GM19438 (cell line): ENCODE measurements around the gene KCNA3.

Experiments
- ATAC-seq: cut with Tn5 transposase; IDR thresholded peaks from one replicate; pipeline ENCODE4 v1.9.1; 2021; ENCODE audit warnings: low read depth; ENCODE audit not compliant: unreplicated experiment

Gene KCNA3

DNA sequence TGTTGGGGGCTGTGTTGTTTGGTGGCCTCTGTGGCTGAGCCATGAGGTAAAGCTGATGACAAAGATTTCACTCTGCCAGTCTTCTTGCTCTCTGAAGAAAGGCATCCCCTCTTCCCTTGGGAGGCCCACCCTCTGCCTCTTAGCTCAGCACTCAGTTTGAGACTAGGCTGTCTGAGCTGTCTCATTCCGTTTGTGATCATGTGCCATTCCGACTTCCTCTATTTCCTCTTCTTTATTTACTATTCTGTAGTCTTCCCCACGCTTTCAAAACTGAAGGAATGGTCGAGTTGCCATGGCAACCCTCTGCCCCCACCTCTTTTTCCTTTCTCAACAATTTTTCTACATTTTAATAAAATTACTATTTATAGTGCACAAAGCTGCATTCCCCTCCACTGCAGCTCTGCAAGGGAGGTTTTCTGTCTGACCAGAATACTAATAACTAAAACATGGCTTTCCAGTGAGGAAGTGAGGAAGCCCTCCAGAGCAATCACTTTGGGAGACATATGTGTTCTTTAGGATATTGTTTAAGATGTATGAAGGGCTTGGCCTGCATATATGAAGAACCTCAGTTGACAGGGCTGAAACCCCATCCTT is 30.8 kb downstream of the KCNA3 start:
- ATAC-seq, result no peak

- no peak for ATAC-seq
These were observed 34.9 kb downstream of the KCNA3 start for GRCh38 chr1:110639724-110640386.

DNA sequence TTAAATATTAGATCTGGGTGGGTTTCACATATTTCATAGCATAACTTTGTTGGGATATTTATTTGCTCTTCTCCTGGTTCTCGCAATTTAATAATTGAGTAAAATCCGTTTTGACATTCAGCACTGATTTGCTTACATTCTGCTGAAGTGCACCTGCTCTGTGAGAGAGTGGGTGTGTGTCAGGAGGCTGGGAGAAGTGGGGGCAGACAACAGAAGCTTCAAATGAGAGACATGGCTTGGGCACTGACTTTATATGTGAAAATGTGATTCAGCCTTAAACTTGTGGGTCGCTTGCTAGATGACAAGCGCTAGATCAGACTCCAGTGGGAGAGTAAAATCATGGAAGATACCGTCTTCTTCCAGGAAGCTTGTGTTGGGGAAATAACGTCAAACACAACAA is 36.2 kb downstream of the KCNA3 start:
- no peak for ATAC-seq

GRCh38 chr1:110638058-110638457 is 36.7 kb downstream of the KCNA3 start:
- ATAC-seq, result no peak

GRCh38 chr1:110637475-110637874 is 37.3 kb downstream of the KCNA3 start:
- no peak for ATAC-seq

DNA sequence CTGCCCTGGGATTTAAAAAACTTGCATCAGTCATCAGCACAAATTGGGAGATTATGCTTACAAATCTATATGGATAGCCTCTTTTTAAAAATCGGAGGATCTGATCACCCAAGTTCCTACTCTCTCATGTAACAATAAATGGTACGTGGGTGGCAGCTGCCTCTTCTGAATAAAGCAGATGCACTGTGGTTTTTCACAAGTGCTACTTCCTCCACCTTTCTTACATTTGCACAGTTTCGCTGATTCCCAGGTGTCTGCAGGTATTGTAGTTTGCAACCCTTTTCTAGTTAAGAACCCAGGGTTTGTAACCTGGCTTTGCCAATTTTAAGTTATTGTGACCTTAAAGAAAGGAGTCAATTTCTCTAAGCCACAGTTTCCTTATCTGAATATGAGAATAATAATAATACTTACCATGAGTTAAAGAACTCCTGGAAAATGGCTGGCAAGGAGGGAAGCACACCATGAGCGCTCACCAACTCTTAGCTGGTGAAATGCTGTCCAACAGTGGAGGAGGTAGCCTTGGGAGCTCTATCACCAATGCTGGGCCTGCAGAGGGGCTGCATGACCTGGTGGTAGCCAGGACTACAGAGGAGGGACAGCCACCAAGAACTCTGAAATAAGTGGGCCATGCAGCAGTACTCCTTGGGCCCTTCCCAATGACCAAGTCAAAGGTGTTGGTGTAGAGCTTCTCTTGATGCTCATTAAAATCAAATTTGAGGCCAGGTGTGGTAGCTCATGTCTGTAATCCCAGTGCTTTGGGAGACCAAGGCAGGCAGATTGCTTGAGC is 38.4 kb downstream of the KCNA3 start:
- ATAC-seq, result no peak

DNA sequence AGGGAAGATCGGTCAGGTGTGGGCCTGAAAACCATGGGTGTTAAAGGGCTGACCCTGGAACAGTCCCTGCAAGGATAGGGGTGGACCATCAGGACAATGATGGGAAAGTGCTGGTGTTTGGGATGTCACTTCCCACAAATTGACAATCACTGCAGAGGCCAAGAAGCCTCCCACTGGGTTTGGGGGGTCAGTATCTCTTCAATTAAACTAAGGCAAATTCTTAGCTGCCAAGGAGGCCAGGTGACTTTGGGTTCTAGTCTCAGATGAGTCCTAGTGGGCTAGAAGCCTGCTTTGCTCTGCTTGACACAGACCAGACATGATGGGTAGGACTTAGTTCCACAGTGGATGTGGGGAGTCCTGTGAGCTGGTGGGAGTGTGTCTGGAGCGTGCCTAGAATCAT is 39.3 kb downstream of the KCNA3 start:
- ATAC-seq, result no peak

GRCh38 chr1:110634455-110635311 is 40.1 kb downstream of the KCNA3 start:
- ATAC-seq, result peak; percentile 58

- ATAC-seq, result no peak
These were observed 40.7 kb downstream of the KCNA3 start for GRCh38 chr1:110634086-110634454.

DNA sequence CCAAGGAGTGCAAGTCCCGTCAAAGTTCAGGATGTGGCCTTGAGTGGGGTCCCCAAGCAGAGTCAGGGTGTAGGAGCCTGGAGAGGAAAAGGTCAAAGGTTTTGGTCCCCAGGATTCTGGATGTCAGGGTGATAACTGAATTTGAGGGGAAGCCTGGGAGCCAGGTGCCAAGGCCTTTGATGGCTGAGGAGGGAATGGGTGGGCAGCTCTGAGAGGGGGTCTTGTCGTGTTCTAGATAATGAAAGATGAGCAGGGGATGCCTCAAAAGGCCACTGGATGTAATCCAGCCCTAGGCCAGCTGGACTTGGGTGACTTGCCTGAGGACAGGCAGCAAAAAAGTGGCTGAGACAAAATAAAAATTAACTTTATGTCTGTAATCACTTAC is 41.1 kb downstream of the KCNA3 start:
- no peak for ATAC-seq

DNA sequence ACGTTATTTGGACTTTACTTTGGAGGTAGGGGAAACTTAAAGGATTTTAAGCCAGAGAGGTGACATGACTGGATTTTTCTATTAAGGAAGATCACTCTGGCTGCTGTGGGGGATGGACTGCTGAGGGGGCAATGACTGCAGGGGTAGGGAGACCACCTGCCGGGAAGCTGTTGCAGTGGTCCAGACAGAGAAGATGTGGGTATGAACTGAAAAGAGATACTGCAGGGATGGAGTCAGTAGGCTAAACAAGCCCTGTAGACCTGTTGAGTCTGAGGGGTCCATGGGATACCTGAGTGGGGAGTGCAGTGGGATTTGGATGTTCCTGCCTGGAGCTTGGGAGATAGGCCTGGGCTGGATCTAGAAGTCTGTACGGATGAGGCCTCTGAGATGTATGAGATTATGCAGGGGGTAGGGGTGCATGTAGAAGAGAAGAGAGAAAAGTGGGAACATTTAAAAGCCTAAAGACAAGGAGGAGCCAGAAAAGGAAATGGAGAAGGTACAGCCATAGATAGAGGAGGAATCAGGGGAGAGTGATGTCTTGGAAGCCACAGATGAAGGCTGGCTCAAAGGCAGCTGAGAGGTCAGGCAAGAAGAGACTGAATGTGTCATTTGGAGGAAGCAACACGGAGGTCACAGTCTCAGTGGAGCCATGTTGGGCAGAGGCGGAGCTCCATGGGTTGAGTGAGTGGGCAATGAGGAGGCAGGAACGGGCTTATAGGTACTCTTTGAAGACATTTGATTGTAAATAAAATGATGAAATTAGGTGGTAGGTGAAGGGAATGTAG is 42.7 kb downstream of the KCNA3 start:
- no peak for ATAC-seq

- ATAC-seq, result peak; percentile 49
These were observed 43.7 kb downstream of the KCNA3 start for GRCh38 chr1:110630839-110631663.

GRCh38 chr1:110628323-110629105 is 46.2 kb downstream of the KCNA3 start:
- no peak for ATAC-seq

DNA sequence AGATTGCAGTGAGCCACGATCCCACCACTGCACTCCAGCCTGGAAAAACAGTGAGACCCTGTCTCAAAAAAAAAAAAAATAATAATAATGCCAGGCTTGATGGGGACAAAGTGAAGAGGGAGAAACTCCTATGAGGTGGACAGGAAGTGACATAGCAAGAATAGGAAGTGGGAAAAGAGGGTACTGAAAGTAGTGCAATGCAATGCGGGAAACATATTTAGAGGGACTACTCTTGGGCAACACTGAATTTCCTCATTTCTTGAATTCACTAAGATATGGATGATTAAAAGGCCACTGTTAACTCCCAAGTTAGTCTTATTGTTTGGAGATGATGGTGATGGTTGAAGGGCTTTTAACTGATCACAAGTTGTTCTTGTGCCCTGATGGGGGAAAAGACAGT is 47.0 kb downstream of the KCNA3 start:
- ATAC-seq, result no peak

DNA sequence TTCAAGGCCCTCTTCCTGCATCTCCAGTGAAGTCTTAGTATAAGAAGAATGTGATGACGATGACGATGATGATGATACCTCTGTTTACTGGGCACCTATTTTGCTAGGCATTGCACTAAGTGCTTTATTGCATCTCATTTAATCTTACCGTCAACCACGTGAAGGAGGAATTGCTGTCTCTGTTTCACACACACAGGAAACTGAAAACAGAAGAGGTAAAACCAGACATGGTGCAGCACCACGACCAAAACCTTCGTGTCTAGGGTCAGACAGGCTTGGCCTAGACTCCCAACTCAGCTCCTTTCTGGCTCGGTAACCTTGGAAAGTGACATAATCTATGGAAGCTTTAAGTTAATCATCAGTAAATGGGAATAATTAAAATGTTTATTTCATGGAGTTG is 47.9 kb downstream of the KCNA3 start:
- ATAC-seq, result no peak
